HCT116 (cell line): ENCODE measurements around the gene SAMD4A. TPM values are rescaled to one million over a fixed set of nuclear protein-coding genes. Genes with fewer than 3 reads are reported as not detected.

Experiments used
- ELF1 ChIP-seq: IDR thresholded peaks from 2 replicates; pipeline ENCODE4 v1.6.1; 2012; ENCODE audit warnings: low read depth, borderline replicate concordance
- EZH2 ChIP-seq: fragments of 200-600 bp; sonication (generic); IDR thresholded peaks from 2 replicates; pipeline ENCODE4 v1.6.1; 2017; ENCODE audit warnings: antibody characterized with exemption, mixed run types
- SP1 ChIP-seq: IDR thresholded peaks from 2 replicates; pipeline ENCODE4 v1.6.1; 2012; ENCODE audit warnings: low read depth
- SRF ChIP-seq: IDR thresholded peaks from 2 replicates; pipeline ENCODE4 v1.6.1; 2012; ENCODE audit warnings: low read depth
- total RNA-seq: library from RNA; stranded (reverse); gene quantifications from one replicate; pipeline ENCODE4 v1.2.1, GENCODE V29; 2021; ENCODE audit not compliant: unreplicated experiment
- TF ChIP-seq, protein P1 (sequence below): IDR thresholded peaks from 2 replicates; pipeline ENCODE4 v1.6.1; 2012; ENCODE audit warnings: low read depth
- TF ChIP-seq, protein P2 (sequence below): IDR thresholded peaks from 2 replicates; pipeline ENCODE4 v1.6.1; 2012
- TF ChIP-seq, protein P3 (sequence below): IDR thresholded peaks from 2 replicates; pipeline ENCODE4 v1.6.1; 2011; ENCODE audit warnings: mild to moderate bottlenecking, low read length, moderate library complexity; ENCODE audit not compliant: insufficient replicate concordance; ENCODE audit errors: extremely low read depth

The SAMD4A gene
- total RNA-seq, 1 experiment from 2014 or later: 9.0 TPM

DNA sequence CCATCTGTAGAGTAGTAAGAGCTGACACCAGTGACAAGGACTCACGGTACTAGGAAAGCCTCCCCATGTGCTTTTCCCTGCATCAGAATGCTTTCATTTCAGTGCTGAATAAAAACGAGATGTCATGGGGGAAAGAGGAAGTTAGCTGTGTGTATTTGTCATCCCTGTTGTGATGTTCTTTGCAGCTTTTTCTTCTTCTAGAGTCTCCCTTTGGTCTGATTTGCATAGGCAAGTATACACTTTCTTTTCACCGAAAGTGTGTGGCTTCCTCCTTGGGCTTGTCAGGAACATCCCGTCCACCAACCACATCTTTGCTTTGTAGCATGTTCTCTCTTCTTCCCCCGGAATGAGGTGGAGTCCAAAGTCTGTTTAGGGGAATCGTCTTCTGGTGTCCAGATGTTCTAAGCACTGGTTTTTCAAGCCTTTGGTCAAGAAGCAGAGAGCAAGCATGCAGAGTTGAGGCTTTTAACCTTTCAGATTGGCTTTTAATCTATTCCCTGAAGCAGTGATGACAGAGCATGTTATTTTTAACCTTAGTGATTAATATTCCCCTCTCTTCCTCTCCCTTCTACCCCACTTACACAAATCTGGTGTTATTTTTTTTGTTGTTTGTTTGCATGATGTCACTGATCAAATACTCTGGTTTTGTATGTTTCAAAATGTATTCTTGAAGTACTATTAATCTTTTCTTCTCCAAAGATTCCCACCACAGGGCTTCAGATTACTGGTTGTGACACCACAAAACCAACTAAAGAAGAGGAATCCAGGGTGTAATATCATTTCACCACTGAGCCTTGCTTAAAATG is 163.4 kb downstream of the SAMD4A start (continued):
- TF ChIP-seq, protein P1, sequence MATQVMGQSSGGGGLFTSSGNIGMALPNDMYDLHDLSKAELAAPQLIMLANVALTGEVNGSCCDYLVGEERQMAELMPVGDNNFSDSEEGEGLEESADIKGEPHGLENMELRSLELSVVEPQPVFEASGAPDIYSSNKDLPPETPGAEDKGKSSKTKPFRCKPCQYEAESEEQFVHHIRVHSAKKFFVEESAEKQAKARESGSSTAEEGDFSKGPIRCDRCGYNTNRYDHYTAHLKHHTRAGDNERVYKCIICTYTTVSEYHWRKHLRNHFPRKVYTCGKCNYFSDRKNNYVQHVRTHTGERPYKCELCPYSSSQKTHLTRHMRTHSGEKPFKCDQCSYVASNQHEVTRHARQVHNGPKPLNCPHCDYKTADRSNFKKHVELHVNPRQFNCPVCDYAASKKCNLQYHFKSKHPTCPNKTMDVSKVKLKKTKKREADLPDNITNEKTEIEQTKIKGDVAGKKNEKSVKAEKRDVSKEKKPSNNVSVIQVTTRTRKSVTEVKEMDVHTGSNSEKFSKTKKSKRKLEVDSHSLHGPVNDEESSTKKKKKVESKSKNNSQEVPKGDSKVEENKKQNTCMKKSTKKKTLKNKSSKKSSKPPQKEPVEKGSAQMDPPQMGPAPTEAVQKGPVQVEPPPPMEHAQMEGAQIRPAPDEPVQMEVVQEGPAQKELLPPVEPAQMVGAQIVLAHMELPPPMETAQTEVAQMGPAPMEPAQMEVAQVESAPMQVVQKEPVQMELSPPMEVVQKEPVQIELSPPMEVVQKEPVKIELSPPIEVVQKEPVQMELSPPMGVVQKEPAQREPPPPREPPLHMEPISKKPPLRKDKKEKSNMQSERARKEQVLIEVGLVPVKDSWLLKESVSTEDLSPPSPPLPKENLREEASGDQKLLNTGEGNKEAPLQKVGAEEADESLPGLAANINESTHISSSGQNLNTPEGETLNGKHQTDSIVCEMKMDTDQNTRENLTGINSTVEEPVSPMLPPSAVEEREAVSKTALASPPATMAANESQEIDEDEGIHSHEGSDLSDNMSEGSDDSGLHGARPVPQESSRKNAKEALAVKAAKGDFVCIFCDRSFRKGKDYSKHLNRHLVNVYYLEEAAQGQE: no peak
- TF ChIP-seq SRF (no peak), SP1 (no peak), ELF1 (no peak), EZH2 (no peak)
- TF ChIP-seq, protein P2, sequence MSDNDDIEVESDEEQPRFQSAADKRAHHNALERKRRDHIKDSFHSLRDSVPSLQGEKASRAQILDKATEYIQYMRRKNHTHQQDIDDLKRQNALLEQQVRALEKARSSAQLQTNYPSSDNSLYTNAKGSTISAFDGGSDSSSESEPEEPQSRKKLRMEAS: no peak
- TF ChIP-seq, protein P3, sequence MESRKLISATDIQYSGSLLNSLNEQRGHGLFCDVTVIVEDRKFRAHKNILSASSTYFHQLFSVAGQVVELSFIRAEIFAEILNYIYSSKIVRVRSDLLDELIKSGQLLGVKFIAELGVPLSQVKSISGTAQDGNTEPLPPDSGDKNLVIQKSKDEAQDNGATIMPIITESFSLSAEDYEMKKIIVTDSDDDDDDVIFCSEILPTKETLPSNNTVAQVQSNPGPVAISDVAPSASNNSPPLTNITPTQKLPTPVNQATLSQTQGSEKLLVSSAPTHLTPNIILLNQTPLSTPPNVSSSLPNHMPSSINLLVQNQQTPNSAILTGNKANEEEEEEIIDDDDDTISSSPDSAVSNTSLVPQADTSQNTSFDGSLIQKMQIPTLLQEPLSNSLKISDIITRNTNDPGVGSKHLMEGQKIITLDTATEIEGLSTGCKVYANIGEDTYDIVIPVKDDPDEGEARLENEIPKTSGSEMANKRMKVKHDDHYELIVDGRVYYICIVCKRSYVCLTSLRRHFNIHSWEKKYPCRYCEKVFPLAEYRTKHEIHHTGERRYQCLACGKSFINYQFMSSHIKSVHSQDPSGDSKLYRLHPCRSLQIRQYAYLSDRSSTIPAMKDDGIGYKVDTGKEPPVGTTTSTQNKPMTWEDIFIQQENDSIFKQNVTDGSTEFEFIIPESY: no peak
